Fibroblast of villous mesenchyme (primary cell): ENCODE results near the gene RRBP1. TPM values are rescaled to one million over a fixed set of nuclear protein-coding genes. Genes with fewer than 3 reads are reported as not detected.

Source experiments
- DNase-seq: peaks from one replicate; pipeline ENCODE4 v3.0.0-alpha.2; 2010; ENCODE audit warnings: low read depth
- H3K4me3 ChIP-seq: 2 replicates; pipeline ENCODE4 v1.5.1; 2011; ENCODE audit warnings: low read depth, mild to moderate bottlenecking, low read length
- total RNA-seq: library from RNA; depleted of rRNA; stranded (reverse); fragments of >200 nt; gene quantifications from 2 replicates; pipeline ENCODE4 v1.2.3, GENCODE V29; 2012
- TF ChIP-seq, protein P1 (sequence below): IDR thresholded peaks from 2 replicates; pipeline ENCODE4 v1.5.1; 2012; ENCODE audit warnings: low read depth, mild to moderate bottlenecking, low read length; ENCODE audit not compliant: insufficient read depth

The RRBP1 gene
- total RNA-seq, 1 donor, result 123 TPM

DNA sequence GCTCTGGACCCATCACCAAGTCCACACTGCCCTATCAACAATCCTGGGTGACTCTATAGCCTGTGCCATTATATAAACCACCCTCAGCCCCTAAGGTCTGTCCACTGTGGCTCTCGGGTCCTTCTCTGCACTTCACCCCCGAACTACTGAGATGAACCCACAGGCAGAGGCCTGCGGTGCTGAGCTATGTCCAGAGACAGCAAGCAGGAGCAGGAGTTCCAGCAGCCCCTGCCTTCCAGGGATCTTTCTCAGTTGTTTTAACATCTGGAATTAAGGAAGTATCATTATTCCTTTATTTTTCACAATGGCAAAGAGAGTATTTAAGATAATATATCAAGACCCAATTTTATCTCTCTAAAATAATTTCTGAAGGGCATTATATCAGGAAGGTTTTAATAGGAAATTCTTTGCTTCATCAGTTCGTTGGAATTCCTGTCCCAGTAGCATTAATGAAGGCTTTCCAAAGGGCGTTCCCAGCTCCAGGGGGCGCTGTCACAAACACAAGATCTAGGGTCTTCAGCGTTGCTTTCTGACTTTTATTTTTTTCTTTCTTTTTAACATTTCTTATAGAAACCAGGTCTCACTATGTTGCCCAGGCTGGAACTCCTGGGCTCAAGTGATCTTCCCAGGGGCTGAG is 27.3 kb downstream of the RRBP1 start:
- TF ChIP-seq, protein P1, sequence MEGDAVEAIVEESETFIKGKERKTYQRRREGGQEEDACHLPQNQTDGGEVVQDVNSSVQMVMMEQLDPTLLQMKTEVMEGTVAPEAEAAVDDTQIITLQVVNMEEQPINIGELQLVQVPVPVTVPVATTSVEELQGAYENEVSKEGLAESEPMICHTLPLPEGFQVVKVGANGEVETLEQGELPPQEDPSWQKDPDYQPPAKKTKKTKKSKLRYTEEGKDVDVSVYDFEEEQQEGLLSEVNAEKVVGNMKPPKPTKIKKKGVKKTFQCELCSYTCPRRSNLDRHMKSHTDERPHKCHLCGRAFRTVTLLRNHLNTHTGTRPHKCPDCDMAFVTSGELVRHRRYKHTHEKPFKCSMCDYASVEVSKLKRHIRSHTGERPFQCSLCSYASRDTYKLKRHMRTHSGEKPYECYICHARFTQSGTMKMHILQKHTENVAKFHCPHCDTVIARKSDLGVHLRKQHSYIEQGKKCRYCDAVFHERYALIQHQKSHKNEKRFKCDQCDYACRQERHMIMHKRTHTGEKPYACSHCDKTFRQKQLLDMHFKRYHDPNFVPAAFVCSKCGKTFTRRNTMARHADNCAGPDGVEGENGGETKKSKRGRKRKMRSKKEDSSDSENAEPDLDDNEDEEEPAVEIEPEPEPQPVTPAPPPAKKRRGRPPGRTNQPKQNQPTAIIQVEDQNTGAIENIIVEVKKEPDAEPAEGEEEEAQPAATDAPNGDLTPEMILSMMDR, result peak; percentile 72
- peak; percentile 60 for DNase-seq

DNA sequence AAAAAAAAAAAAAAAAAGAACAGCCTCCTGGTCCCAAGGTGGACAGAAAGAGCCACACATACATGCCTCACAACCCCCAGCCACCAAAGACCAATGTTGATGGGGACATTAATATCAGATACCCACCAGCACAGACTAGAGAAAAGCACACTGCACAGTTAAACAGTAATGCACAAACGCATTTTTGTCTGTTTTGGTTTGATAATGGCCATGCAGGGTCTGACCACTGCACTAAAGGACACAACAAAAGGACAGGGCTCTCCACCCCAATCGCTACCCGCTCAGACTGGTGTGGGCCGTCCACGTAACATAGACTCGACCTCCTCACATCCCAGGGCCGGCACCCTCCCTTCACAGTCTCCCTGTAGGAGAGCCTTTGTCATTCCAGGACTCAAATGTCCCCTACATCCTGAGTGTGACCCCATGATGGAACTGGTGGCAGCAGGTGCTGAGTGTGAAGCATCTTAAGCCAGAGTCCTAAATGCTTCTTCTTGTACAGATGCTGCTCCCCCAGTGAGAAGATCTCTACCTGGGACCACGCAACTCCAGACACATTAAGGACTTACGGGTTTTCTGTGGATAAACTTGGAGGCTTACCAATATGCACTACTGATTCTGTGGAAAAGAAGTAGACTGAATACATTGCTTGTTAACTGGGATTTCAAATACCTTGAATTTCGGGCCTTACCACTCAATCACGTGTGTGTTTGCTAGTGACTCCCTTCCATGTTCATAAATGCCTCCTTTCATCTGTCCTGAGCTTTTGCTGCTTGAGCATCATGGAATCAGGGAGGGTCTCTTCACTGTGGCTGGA is 28.0 kb downstream of the RRBP1 start:
- TF ChIP-seq, protein P1, result no peak
- H3K4me3 ChIP-seq, result no peak overlapping the region
- no peak for DNase-seq

More for the DNA sequence above, 27.3 kb downstream of the RRBP1 start:
- H3K4me3 ChIP-seq, result no peak overlapping the region

DNA sequence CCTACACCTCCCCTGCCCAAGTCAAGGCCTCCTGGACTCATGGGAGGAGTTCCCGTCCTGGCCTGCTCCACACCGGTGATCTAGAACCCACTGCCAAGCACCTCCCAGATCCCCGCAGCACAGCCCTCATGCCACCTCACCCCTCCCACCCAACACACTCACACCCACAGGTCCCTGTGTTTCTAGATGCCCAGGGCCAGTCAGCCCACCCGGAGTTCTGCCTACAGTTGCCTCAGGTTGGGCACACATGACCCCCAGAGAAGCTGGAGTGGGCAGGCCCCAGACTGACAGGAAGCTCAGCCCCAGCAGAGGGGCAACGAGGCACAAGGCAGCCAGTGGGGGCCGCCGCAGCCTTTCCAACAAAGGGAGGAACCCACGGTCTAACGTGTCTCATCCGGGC is 29.6 kb downstream of the RRBP1 start:
- TF ChIP-seq, protein P1, result no peak
- H3K4me3 ChIP-seq, result no peak overlapping the region
- no peak for DNase-seq

DNA sequence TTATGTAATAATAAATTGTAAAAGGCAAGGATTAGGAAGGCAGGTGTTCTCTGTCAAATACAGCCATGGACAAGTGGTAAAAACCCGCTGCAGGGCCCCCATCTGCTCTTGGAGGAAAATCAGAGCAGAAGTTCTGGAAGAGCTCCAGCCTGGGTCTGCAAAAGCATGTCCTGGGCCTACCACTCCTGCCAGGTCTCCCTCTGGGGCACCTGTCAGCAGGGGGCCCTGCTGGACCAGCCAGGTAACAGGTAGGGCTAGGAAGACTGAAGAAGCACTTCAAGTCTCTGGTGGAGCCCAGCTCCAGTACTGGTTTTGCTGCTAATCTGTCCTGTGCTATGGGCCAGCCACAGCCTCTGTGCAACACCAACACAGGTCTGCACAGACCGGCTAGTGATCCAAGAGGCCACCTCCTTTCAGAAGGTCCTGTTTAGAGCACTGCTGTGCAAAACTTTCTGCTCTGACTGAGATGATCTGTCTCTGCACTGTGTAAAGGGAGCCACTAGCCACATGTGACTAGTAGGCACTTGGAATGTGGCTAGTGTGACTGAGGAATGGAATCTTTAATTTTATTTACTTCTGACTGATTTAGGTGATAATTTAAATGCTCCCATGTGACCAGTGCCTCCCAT is 30.2 kb downstream of the RRBP1 start:
- TF ChIP-seq, protein P1, result no peak
- no peak overlapping the region for H3K4me3 ChIP-seq
- peak; percentile 48 for DNase-seq

DNA sequence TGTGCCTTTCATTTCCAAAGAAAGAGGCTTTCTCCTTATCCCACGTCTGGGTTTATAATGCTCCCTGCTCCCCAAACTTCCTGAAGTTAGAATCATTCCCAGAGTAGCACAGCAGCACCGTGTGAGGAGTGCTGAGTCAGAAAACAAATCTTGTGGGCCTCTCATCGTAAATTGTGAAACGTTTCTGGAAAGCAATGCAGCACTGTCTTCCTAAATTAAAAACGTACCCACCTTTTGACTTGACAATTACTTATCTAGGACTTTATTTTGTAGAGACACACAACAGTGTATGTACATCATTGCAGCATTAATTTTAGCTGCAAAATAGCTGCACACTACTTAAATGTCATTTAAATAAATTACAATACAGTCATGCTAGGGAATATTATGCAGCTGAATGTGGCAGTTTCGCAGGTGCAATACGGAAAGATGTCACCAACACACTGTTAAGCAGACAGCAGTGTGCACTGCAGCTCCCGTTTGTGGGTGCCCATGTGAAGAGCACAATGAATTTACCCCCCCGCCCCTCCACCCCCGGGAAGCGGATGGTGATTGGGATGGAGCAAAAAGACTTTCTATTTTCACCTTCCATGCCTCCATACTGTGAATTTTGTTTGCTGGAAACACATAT is 30.8 kb downstream of the RRBP1 start:
- no peak overlapping the region for H3K4me3 ChIP-seq
- peak; percentile 73 for DNase-seq
- TF ChIP-seq, protein P1, result no peak

DNA sequence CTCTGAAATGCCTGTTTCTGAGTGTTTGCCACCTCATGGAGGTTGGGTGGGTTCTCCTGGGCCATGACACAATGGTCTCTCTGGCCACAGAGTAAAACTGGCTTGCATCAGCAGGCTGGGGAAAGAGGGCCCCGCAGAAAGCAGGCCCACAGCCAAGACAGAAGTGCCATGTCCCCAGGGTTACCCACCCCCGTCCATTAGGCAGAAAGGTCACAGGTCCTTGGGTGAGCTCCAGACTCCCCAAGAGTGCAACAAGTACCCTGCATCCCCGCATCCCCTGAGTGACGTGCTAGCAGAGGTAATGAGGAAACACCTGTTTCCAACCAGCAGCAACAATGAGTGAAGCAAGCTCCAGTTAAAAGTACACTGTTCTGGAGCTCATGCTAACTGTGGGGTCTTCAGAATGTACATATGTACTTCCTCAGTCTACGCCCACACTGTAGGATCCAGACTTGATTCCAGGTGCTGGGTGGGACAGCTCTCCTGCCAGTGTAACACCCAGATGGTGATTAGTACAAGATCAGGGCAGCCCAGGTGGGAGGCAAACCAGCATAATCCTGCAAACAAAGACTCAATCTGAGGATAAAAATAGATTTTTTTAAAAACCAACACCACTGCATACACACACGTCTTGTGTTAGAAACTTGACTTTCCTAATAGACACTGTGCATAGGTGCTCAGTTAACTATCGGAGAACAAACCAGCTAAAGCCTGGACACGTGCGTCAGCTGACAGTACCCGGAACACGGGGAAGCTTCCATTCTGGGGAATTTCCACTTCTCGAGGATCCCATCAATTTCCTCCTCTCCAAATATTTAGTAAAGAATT is 31.5 kb downstream of the RRBP1 start:
- TF ChIP-seq, protein P1, result no peak
- DNase-seq, result no peak

More for the DNA sequence above, 31.5 kb downstream of the RRBP1 start:
- no peak overlapping the region for H3K4me3 ChIP-seq
